Epithelial cell of prostate (primary cell): Measurements from ENCODE around the gene PUM1.

ENCODE experiments used
- DNase-seq: peaks from one replicate; pipeline ENCODE4 v3.0.0-alpha.2; 2011; ENCODE audit warnings: low read depth, low spot score
- H3K27ac ChIP-seq: fragments of 450-650 bp; 2 replicates; pipeline ENCODE4 v1.5.1; 2017; ENCODE audit warnings: mild to moderate bottlenecking

The PUM1 gene

DNA sequence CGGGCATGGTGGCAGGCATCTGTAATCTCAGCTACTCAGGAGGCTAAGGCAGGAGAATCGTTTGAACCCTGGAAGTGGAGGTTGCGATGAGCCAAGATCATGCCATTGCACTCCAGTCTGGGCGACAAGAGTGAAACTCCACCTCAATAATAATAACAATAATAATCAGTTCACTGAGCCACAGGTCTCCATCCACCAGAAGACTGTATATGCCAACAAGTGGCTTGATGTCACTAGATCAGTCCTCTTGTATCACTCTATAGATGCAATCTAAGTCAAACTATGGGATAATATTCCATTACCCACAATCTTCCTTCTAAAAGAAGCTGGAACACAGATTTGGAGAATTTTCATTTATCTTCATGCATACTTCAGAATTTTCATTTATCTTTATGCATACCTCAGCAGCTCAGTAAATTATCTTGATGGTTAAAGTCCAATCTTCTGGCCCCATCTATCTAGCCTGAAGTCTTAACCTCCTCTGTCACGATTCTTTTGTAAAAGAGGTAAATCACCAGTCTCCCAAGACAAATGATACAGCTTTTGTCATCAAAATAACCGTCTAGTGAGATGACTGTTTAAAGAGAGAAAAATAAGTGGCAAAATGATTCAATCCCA is 61.8 kb downstream of the PUM1 start:
- no peak for DNase-seq
- H3K27ac ChIP-seq: no peak overlapping the region

GRCh38 chr1:31000301-31000700 is 65.2 kb downstream of the PUM1 start:
- no peak for DNase-seq

DNA sequence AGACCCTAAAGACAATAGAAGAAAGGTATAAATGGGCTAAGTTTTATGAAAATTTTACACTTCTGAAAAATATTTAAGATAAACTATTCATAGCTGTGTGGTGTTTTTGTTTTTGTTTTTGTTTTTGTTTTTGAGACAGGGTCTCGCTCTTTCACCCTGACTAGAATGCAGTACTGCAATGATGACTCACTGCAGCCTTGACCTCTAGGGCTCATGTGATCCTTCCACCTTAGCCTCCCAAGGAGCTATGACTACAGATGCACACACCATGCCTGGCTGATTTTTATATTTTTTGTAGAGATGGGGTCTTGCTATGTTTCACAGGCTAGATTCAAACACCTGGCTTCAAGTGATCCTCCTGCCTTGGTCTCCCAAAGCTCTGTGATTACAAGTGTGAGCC is 66.6 kb downstream of the PUM1 start:
- no peak overlapping the region for H3K27ac ChIP-seq
- no peak for DNase-seq

More at GRCh38 chr1:31000301-31000700, 65.2 kb downstream of the PUM1 start:
- no peak overlapping the region for H3K27ac ChIP-seq

DNA sequence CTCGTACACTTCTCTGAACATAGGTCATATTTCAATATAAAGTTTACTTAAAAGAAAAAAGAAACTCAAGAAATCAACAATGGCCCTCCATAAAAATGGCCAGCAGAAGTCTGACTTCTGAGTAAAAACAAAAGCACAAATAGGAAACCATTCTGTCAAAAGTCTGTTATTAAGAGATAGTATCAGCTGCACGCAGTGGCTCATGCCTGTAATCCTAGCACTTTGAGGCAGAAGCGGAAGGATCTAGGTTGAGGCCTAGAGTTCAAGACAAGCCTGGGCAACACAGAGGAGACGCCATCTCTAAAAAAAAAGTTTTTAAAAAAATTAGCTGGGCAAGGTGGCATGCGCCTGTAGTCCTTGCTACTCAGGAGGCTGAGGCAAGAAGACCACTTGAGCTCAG is 67.3 kb downstream of the PUM1 start:
- no peak overlapping the region for H3K27ac ChIP-seq
- no peak for DNase-seq

DNA sequence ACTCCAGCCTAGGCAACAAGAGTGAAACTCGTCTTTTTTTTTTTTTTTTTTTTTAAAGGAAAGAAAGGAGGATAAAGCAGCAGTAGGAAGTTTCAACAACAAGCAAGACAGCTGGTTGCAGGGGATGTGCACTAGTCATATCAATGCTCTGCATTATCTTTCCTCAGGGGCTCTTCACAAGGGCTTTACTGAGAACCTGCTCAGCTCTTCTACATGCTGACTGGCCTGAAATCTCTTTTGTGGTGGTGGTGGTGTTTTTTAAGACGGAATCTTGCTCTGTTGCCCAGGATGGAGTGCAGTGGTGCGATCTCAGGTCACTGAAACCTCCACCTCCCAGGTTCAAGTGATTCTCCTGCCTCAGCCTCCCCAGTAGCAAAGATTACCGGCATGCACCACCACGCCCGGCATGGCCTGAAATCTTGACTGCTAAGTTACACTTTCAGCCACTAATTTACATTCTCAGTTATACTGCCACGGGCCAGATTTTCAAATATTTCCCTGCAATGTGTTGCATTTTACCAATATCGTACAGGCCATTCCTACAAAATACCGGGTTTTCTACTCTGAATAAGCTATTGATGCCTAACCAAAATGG is 68.0 kb downstream of the PUM1 start:
- H3K27ac ChIP-seq: no peak overlapping the region
- no peak for DNase-seq

DNA sequence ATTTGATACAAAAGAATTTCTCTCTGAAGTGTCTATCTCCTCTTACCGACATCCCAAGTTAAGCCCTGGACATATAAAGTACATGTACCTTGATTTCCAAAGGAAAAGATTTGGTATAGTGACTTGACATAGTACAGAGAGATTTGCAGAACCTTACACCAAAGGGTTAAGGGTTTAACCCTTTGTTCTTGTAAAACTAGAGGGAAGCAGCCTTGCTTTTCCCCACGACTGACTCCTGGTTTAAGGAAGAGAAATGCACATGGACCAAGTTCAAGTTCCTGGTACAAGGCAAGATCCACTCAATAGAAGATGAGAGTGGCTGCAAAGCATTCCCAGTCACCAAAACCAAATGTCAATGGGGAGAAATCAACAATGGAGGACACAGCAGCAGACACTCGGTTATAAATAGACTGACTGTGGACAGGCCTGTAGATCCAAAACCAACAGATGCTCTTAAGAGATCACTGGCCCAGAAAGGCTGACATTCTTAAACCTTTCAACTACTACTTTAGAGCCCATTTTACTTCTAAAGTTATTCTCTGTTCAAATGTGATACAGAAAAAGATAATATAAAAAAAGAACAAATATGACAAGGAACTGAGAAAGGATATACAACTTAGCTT is 69.4 kb downstream of the PUM1 start:
- H3K27ac ChIP-seq: no peak overlapping the region
- no peak for DNase-seq

GRCh38 chr1:30991862-30992606 is 73.5 kb downstream of the PUM1 start:
- H3K27ac ChIP-seq: no peak overlapping the region
- DNase-seq: no peak

DNA sequence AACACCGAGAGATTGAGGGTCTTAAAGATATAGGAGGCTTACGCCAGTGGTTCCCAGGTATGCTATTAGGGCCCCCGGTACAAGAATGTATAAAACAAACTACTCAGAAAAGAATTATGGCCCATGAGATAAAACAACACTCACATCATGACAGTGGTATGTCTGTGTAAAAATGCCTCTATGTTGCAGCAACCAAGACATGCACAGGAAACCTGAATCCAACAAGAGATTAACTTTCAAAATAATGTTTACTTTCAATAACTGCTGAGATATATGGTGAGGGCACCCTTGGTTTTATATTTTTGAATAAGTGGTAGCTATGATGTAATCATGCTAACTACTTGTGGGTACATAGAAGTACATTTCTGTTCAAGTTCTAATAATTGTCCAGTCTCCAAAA is 74.9 kb downstream of the PUM1 start:
- DNase-seq: no peak
- no peak overlapping the region for H3K27ac ChIP-seq

GRCh38 chr1:30988045-30988444 is 77.5 kb downstream of the PUM1 start:
- no peak for DNase-seq
- no peak overlapping the region for H3K27ac ChIP-seq

DNA sequence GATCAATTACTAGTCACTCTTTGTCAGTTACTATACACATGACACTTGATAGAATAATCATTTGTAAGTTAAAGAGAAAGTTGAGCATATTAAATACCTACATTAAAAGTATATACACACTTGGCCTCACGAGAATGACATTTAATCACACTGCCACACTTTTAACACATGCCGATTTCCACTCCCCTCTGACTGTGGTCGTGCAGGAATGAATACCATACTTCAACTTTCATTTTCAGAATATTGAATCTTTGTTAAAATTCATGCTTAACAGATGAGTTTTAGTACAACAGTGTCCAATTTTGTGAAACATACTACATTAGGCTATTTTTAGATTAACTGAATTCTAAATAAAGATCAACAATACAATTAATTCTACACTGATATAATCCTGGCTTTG is 78.8 kb downstream of the PUM1 start:
- no peak overlapping the region for H3K27ac ChIP-seq
- DNase-seq: no peak

DNA sequence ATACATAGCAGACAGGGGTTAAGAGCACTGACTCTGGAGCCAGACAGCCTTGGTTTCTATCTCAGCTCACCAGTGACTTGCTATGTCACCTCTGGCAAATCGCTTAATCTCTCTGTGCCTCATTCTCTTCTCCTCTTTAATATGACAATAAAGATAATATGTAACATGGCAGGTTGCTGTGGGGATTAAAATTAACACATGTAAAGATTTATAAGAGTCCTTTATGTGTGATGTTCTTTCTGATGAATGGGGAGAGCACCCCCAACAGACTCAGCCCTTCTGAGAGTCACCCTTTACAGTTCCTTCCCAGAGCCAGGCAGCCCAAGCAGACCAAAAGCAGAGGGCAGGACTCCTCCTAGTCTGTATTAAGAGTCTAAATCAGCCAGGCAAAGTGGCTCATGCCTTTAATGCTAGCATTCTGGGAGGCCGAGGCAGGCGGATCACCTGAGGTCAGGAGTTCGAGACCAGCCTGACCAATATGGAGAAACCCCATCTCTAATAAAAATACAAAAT is 80.5 kb downstream of the PUM1 start:
- no peak for DNase-seq
- H3K27ac ChIP-seq: no peak overlapping the region

DNA sequence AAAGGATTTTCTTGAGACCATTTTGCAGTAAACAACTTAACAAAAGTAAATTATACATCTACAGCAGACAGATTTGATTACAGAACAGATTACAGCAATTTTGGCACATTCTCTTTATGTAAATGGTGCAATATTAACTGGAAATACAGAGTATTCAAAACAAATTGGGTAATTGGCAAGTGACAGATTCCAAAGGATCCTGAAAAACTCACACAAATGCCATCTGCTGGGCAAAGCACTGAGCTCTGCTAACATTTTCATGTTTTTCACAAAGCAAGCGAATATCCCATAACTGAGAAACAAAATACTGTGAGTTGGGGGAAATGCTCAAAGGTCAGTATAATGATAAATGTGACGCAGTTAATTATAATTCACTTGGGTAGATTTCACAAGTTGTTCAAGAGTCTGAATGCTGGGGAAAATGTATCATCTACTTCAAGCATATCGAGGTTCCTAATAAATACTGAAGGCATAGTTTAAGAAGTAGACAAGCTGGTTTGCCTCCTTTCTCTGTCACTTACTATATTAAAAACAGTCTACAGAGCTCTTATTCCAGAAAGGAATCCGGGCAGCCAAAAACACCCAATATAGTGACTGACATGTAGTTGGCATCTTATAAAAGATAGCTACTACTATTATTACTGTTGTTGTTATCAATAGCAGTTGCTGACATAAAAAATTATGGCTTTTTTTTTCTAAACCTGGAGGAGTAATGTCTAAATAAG is 81.2 kb downstream of the PUM1 start:
- no peak overlapping the region for H3K27ac ChIP-seq
- no peak for DNase-seq

DNA sequence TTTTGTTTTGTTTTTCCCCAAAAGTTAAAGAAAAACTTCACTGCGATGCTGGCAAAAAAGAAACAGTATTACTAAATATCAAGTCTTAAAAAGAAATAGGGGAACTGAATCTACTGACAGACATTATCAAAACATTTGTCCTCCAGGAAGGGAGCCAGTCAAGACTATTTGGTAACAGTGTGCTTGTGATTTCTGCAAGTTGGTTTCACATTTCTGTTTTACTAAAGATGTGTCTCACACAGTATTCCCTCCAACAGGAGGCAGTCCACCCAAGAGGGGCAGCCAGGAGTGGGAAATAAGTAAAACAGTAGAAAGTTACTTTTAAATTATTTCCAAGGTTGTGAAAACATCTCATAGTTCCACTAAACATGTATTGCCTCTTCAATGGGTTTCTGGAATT is 82.6 kb downstream of the PUM1 start:
- DNase-seq: no peak

DNA sequence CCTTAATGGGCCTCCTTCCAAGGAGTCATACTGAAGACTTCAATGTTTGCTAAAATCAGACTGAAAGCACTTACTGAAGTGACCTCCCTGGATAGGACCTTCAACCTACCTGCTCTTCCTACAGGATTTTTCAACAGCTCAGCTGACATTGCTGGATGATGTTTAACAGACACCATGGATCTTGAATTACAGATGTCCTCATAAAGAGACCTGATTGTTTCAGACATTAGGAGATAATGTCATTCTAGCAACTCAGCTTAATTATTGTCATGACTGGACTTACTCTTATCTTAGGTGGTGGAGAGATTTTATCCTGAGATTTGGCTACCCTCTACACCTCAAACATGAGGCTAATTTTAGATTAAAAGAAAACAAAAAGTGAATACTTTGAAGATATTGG is 83.1 kb downstream of the PUM1 start:
- no peak overlapping the region for H3K27ac ChIP-seq
- DNase-seq: no peak

More for the DNA sequence above, 82.6 kb downstream of the PUM1 start:
- no peak overlapping the region for H3K27ac ChIP-seq

DNA sequence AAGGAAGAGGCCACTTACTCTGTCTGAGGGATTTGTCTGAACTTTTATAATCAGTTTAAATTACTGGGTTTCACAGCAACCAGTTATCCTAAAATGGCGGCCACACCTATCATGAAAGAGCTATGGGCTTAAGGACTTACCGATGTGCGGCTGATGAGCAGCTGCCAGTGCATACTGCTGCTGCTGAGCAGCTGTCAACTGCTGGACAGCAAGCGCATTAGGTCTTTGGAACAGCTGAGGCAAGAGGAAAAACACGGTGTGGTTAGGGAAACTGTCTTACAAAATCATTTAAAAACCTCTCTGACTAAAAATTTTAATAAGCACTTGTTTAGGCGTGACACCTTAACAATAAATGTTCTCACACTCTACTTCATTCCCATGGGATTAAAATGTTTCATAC is 84.3 kb downstream of the PUM1 start:
- H3K27ac ChIP-seq: no peak overlapping the region
- DNase-seq: no peak

DNA sequence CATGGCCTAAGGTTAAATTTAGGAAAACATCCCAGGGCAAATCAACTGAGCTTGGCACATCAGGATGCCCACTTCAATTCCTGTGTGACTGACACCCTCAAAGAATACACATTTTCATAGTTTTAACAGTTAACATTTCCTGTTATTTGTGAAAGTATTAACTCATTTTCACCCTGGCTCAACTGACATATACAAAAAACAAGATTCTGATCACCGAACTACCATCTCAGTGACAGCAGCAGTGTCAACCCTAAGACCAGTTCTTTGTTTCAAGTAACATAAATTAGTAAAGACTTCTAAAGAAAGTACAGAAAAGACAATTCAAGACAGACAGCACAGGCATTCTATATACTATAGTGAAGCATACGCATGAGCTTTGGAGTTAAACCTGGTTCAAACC is 88.0 kb downstream of the PUM1 start:
- no peak for DNase-seq
- H3K27ac ChIP-seq: no peak overlapping the region

DNA sequence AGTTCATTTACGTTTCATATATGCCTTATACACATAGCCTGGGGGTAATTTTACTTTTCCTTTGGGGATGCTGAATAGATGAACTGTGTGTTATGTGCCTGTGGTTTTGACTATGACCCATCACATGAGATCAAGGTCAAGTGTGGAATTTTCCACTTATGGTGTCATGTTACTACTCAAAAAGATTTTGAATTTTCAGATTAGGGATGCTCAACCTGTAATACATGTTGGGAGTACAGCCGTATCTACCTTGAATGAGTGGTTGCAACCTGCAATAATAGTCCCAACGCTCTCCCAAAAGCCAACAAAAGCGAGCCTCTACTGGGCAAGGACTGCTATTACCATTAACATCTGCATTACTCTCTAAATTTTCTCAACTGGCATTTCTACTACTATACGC is 88.4 kb downstream of the PUM1 start:
- no peak for DNase-seq
- peak overlapping the region; percentile 41 for H3K27ac ChIP-seq

GRCh38 chr1:30976143-30976542 is 89.4 kb downstream of the PUM1 start:
- peak overlapping the region; percentile 41 for H3K27ac ChIP-seq
- no peak for DNase-seq

DNA sequence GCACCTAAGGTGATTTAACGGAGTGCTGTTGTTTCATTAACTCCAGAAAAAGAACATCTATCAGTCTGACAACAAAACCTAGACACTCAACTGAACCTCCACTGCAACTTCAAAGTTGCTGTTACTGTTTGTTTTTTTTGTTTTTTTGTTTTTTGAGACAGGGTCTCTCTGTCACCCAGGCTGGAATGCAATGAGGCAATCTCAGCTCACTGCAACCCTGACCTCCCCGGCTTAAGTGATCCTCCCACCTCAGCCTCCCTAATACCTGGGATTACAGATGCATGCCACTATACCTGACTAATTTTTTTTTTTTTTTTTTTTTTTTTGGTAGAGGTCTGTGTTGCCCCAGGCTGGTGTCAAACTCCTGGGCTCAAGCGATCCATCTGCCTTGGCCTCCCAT is 90.3 kb downstream of the PUM1 start:
- H3K27ac ChIP-seq: peak overlapping the region; percentile 41
- DNase-seq: no peak

DNA sequence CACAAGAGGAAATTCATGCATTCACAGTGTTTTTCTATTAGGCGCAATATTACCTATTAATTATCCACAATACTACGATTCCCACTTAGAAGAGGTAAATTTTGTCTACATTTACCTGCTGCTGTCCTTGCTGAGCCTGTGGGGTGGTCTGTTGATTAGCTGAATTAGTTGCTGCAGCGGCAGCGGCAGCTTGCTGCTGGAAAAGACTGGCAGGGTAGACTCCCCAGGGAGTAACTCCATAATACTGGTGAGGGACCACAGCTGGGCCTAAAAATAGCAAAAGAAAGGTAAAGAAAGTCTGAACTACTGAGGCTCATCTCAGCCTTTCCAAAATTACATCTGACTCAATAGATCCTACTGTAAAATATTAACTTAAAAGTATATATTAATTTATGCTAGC is 91.0 kb downstream of the PUM1 start:
- DNase-seq: no peak
- H3K27ac ChIP-seq: no peak overlapping the region
